Panc1 (cell line): Measurements from ENCODE around the gene CORO2A. TPM values are rescaled to one million over a fixed set of nuclear protein-coding genes. Genes with fewer than 3 reads are reported as not detected.
"Not testable (repeated sequence)": the region's sequence is repeated elsewhere in the genome, so short reads cannot be mapped to it uniquely, and the experiment has no call there.

Source experiments
- ATAC-seq: fragments of 200-7000 bp; cut with Tn5 transposase; 2 replicates; pipeline ENCODE4 v1.9.1; 2020; ENCODE audit warnings: mild to moderate bottlenecking, moderate library complexity
- BruUV-seq: library from RNA; stranded (reverse); fragments of 400-500 nt; replicated peaks from 2 replicates; lab custom pipeline; 2021; lab: Mats Ljungman, UMichigan
- CTCF ChIA-PET: fragments of 300-600 bp; sonication (Branson Sonifier 250); formaldehyde crosslinking; loops from one replicate; lab custom pipeline; 2022; ENCODE audit warnings: antibody characterized with exemption; lab: Charles Lee
- POLR2A ChIA-PET: fragments of 300-600 bp; sonication (Branson Sonifier 250); formaldehyde crosslinking; loops from one replicate; lab custom pipeline; 2022; ENCODE audit warnings: antibody characterized with exemption; lab: Charles Lee
- DNase-seq: peaks from one replicate; pipeline ENCODE4 v3.0.0-alpha.2; 2010; ENCODE audit warnings: low read depth, low spot score
- H3K27ac ChIP-seq: 2 replicates; pipeline ENCODE4 v1.5.1; 2011; ENCODE audit warnings: mild to moderate bottlenecking, low read length, inconsistent platforms
- H3K27me3 ChIP-seq: fragments of 200-500 bp; sonication (Bioruptor generic); 2 replicates; pipeline ENCODE4 v1.6.0; 2014; ENCODE audit warnings: low read length, inconsistent platforms; ENCODE audit not compliant: control insufficient read depth, insufficient read depth
- H3K36me3 ChIP-seq: fragments of 200-500 bp; sonication (Bioruptor generic); 2 replicates; pipeline ENCODE4 v1.5.1; 2014; ENCODE audit warnings: inconsistent platforms, mild to moderate bottlenecking, low read length, moderate library complexity; ENCODE audit not compliant: control insufficient read depth, insufficient read depth
- H3K4me1 ChIP-seq: 2 replicates; pipeline ENCODE4 v1.5.1; 2011; ENCODE audit warnings: inconsistent platforms, mild to moderate bottlenecking, low read length, moderate library complexity; ENCODE audit not compliant: control insufficient read depth, insufficient read depth
- H3K4me3 ChIP-seq, 2 experiments: 2 replicates each; pipeline ENCODE4 v1.5.1; 2011 to 2012; ENCODE audit warnings: low read depth in 2 of 2, low read length in 2 of 2, mild to moderate bottlenecking in 2 of 2, inconsistent platforms in 1 of 2, moderate library complexity in 1 of 2
- H3K9me3 ChIP-seq: fragments of 200-500 bp; sonication (Bioruptor generic); 2 replicates; pipeline ENCODE4 v1.5.1; 2014; ENCODE audit warnings: low read depth, mild to moderate bottlenecking, inconsistent platforms, low read length, moderate library complexity; ENCODE audit not compliant: control insufficient read depth, insufficient read depth
- CTCF ChIP-seq: fragments of 450-650 bp; IDR thresholded peaks from 2 replicates; pipeline ENCODE4 v1.5.1; 2017; ENCODE audit warnings: mild to moderate bottlenecking
- POLR2AphosphoS5 ChIP-seq: IDR thresholded peaks from 2 replicates; pipeline ENCODE4 v1.6.1; 2012; ENCODE audit warnings: mild to moderate bottlenecking, low read depth, low read length, moderate library complexity
- SIN3A ChIP-seq: IDR thresholded peaks from 2 replicates; pipeline ENCODE4 v1.6.1; 2012; ENCODE audit warnings: low read depth, mild to moderate bottlenecking, low read length, moderate library complexity, borderline replicate concordance; ENCODE audit not compliant: insufficient read depth
- TCF7L2 ChIP-seq: IDR thresholded peaks from 2 replicates; pipeline ENCODE4 v1.6.1; 2011; ENCODE audit warnings: mild to moderate bottlenecking, low read depth, low read length, inconsistent platforms
- in situ Hi-C: cut with HindIII; loops from 2 replicates; pipeline ENCODE4 v1.10.0; 2016; ENCODE audit warnings: low sequenced_read_pairs, low pct_unique_long_range_greater_than_20kb
- intact Hi-C: fragments of 100-400 bp; cut with micrococcal nuclease; formaldehyde crosslinking; loops from one replicate; pipeline ENCODE4 v1.10.0; 2022; ENCODE audit not compliant: unreplicated experiment
- total RNA-seq: library from RNA; stranded (reverse); gene quantifications from one replicate; pipeline ENCODE4 v1.2.1, GENCODE V29; 2021; ENCODE audit not compliant: unreplicated experiment
- TF ChIP-seq, protein P1 (sequence below), 2 experiments: IDR thresholded peaks; 2 replicates each; pipeline ENCODE4 v1.6.1; 2011 to 2012; ENCODE audit warnings: low read depth in 2 of 2, control low read depth in 1 of 2, low read length in 1 of 2, mild to moderate bottlenecking in 1 of 2, moderate library complexity in 1 of 2; ENCODE audit not compliant: insufficient read depth in 1 of 2

The CORO2A gene
- total RNA-seq, 1 experiment from 2014 or later, result 2.0 TPM

DNA sequence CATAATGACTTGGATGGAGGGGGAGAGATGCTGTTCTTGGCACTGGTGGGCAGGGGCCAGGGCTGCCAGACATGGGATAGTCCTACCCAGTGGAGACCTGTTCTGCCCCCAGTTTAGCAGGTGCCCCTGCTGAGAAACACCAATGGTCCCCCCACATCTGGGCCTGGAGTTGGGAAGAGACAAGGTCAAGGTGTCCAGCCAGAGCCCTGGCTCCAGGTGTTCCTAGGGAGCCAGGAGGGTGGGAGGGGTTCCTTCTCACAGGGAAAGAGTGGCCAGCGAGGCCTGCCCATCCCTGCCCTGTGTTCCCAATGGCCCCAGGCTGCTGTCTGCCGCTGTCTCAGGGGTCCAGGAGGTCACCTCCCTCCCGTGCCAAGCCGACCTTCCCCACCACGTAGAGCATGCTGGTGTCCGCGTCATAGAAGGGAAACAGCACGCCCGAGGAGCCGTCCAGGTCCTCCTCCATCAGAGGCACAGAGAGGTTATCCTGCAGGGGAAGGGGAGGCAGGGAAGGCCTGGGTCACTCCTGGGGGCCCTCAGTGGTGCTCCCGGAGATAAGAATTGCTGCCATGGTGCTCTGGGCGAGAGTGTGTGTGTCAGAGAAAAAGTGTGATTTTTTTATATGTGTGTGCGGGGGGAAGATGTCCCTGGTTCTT lies 61.7 kb downstream of the CORO2A start:
- H3K9me3 ChIP-seq, result no peaks in the 10 kb centered on the region
- H3K4me1 ChIP-seq, result no peaks in the 10 kb centered on the region
- ChIA-PET POLR2A (no interaction called here), CTCF (no interaction called here)
- DNase-seq, result no peak
- H3K4me3 ChIP-seq, result no peak overlapping the region
- ATAC-seq, result no peak
- H3K36me3 ChIP-seq, result no peaks in the 10 kb centered on the region
- no peak overlapping the region for H3K27ac ChIP-seq
- TF ChIP-seq, protein P1, sequence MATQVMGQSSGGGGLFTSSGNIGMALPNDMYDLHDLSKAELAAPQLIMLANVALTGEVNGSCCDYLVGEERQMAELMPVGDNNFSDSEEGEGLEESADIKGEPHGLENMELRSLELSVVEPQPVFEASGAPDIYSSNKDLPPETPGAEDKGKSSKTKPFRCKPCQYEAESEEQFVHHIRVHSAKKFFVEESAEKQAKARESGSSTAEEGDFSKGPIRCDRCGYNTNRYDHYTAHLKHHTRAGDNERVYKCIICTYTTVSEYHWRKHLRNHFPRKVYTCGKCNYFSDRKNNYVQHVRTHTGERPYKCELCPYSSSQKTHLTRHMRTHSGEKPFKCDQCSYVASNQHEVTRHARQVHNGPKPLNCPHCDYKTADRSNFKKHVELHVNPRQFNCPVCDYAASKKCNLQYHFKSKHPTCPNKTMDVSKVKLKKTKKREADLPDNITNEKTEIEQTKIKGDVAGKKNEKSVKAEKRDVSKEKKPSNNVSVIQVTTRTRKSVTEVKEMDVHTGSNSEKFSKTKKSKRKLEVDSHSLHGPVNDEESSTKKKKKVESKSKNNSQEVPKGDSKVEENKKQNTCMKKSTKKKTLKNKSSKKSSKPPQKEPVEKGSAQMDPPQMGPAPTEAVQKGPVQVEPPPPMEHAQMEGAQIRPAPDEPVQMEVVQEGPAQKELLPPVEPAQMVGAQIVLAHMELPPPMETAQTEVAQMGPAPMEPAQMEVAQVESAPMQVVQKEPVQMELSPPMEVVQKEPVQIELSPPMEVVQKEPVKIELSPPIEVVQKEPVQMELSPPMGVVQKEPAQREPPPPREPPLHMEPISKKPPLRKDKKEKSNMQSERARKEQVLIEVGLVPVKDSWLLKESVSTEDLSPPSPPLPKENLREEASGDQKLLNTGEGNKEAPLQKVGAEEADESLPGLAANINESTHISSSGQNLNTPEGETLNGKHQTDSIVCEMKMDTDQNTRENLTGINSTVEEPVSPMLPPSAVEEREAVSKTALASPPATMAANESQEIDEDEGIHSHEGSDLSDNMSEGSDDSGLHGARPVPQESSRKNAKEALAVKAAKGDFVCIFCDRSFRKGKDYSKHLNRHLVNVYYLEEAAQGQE (IDR thresholded peaks at IDR 0.05; ENCODE audit: insufficient read depth in 1 of 2, low read depth in 2 of 2, low read length in 1 of 2), result no peak
- TF ChIP-seq SIN3A (no peak), CTCF (no peak), POLR2AphosphoS5 (no peak), TCF7L2 (no peak)
- no TSS peak for BruUV-seq
- no peaks in the 10 kb centered on the region for H3K27me3 ChIP-seq
- intact Hi-C loops, result no loop called here
- in situ Hi-C loops, result no loop called here

DNA sequence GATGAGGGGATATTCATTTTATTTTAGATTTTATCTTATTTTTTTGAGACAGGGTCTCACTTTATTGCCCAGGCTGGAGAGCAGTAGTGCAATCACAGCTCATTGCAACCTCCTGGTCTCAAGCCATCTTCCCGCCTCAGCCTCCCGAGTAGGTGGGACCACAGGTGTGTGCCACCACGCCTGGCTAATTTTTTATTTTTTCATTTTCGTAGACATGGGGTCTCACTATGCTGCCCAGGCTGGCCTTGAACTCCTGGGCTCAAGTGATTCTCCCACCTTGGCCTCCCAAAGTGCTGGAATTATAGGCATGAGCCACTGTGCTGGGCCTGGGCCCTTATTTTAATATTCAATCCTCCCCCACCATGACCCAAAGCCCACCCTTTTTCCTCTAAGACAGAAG lies 62.4 kb downstream of the CORO2A start:
- H3K9me3 ChIP-seq, H3K4me3 ChIP-seq, H3K27ac ChIP-seq, H3K36me3 ChIP-seq, POLR2A ChIA-PET, BruUV-seq, CTCF ChIA-PET, ATAC-seq, intact Hi-C loops, H3K27me3 ChIP-seq, H3K4me1 ChIP-seq, DNase-seq, in situ Hi-C loops: not testable (repeated sequence)

- ATAC-seq (no peak), DNase-seq (no peak)
- POLR2A ChIA-PET, result no interaction called here
- no peaks in the 10 kb centered on the region for H3K27me3 ChIP-seq
- H3K27ac ChIP-seq, result no peak overlapping the region
- H3K36me3 ChIP-seq, result no peaks in the 10 kb centered on the region
- no peaks in the 10 kb centered on the region for H3K4me1 ChIP-seq
- intact Hi-C loops (no loop called here), in situ Hi-C loops (no loop called here)
- H3K4me3 ChIP-seq, result no peak overlapping the region
- BruUV-seq, result no TSS peak
- CTCF ChIA-PET, result no interaction called here
- no peak for TF ChIP-seq SIN3A
- no peak for TF ChIP-seq POLR2AphosphoS5
- no peak for TF ChIP-seq TCF7L2
- no peak for TF ChIP-seq CTCF
- TF ChIP-seq, protein P1 (IDR thresholded peaks at IDR 0.05; ENCODE audit: insufficient read depth in 1 of 2, low read depth in 2 of 2, low read length in 1 of 2), result no peak
- no peaks in the 10 kb centered on the region for H3K9me3 ChIP-seq
These were observed 63.0 kb downstream of the CORO2A start for GRCh38 chr9:98129451-98129881.
